Measurements from ENCODE around the gene RAPGEF6.

The RAPGEF6 gene

GRCh38 chr5:131677115-131677514 lies 42.1 kb upstream of the RAPGEF6 start:
- Histone ChIP-seq H3K79me2 (ENCODE audit: insufficient read depth, low read length) (no peaks in the 10 kb centered on the region), H3K36me3 (ENCODE audit: insufficient read depth, low read length) (peaks cover 76% of the 10 kb centered on the region)
- ATAC-seq (ENCODE audit: insufficient read depth, low read depth) = no peak

GRCh38 chr5:131672776-131673175 lies 37.7 kb upstream of the RAPGEF6 start:
- no peaks in the 10 kb centered on the region for H3K9me3 ChIP-seq (ENCODE audit: insufficient read depth, low read length, severe bottlenecking)
- no peaks in the 10 kb centered on the region for H4K20me1 ChIP-seq (ENCODE audit: insufficient read depth, low read length)
- no peak overlapping the region for H3K27ac ChIP-seq (ENCODE audit: low read length)
- H3K9ac ChIP-seq (ENCODE audit: low read depth, low read length) = no peak overlapping the region
- peaks cover 88% of the 10 kb centered on the region for H3K36me3 ChIP-seq (ENCODE audit: insufficient read depth, low read length)
- TF ChIP-seq EZH2 (IDR thresholded peaks at IDR 0.05; ENCODE audit: borderline replicate concordance, low read depth, low read length, severe bottlenecking) = no peak
- TF ChIP-seq CTCF (IDR thresholded peaks at IDR 0.05; ENCODE audit: borderline replicate concordance, extremely low read depth, low read length, poor library complexity, severe bottlenecking) = no peak
- H3K27me3 ChIP-seq (ENCODE audit: insufficient read depth, low read length, poor library complexity) = no peaks in the 10 kb centered on the region
- H3K4me2 ChIP-seq (ENCODE audit: insufficient read depth, low read length) = no peak overlapping the region
- H2AFZ ChIP-seq (ENCODE audit: low read depth, low read length) = no peak overlapping the region
- H3K4me1 ChIP-seq (ENCODE audit: insufficient read depth, low read length) = no peaks in the 10 kb centered on the region
- no peak for ATAC-seq (ENCODE audit: insufficient read depth, low read depth)
- no peak for DNase-seq
- no peaks in the 10 kb centered on the region for H3K79me2 ChIP-seq (ENCODE audit: insufficient read depth, low read length)
- no peak overlapping the region for H3K4me3 ChIP-seq (ENCODE audit: low read depth in 1 of 2, low read length in 2 of 2)

More at GRCh38 chr5:131677115-131677514, 42.1 kb upstream of the RAPGEF6 start:
- Histone ChIP-seq H3K9ac (ENCODE audit: low read depth, low read length) (no peak overlapping the region), H3K4me1 (ENCODE audit: insufficient read depth, low read length) (no peaks in the 10 kb centered on the region), H2AFZ (ENCODE audit: low read depth, low read length) (no peak overlapping the region), H3K27ac (ENCODE audit: low read length) (no peak overlapping the region), H4K20me1 (ENCODE audit: insufficient read depth, low read length) (no peaks in the 10 kb centered on the region), H3K9me3 (ENCODE audit: insufficient read depth, low read length, severe bottlenecking) (no peaks in the 10 kb centered on the region), H3K27me3 (ENCODE audit: insufficient read depth, low read length, poor library complexity) (no peaks in the 10 kb centered on the region), H3K4me3 (ENCODE audit: low read depth in 1 of 2, low read length in 2 of 2) (no peak overlapping the region), H3K4me2 (ENCODE audit: insufficient read depth, low read length) (no peak overlapping the region)
- DNase-seq = no peak
- TF ChIP-seq EZH2 (IDR thresholded peaks at IDR 0.05; ENCODE audit: borderline replicate concordance, low read depth, low read length, severe bottlenecking) = no peak
- no peak for TF ChIP-seq CTCF (IDR thresholded peaks at IDR 0.05; ENCODE audit: borderline replicate concordance, extremely low read depth, low read length, poor library complexity, severe bottlenecking)

- Histone ChIP-seq H3K4me1 (ENCODE audit: insufficient read depth, low read length) (no peaks in the 10 kb centered on the region), H3K27ac (ENCODE audit: low read length) (no peak overlapping the region; the same call in 1 of the 2 replicates), H3K9ac (ENCODE audit: low read depth, low read length) (no peak overlapping the region), H3K9me3 (ENCODE audit: insufficient read depth, low read length, severe bottlenecking) (no peaks in the 10 kb centered on the region), H3K27me3 (ENCODE audit: insufficient read depth, low read length, poor library complexity) (no peaks in the 10 kb centered on the region), H3K79me2 (ENCODE audit: insufficient read depth, low read length) (no peaks in the 10 kb centered on the region), H4K20me1 (ENCODE audit: insufficient read depth, low read length) (no peaks in the 10 kb centered on the region), H3K4me3 (ENCODE audit: low read depth in 1 of 2, low read length in 2 of 2) (no peak overlapping the region), H3K4me2 (ENCODE audit: insufficient read depth, low read length) (no peak overlapping the region), H3K36me3 (ENCODE audit: insufficient read depth, low read length) (peaks cover 86% of the 10 kb centered on the region), H2AFZ (ENCODE audit: low read depth, low read length) (no peak overlapping the region)
- ATAC-seq (ENCODE audit: insufficient read depth, low read depth) (no peak), DNase-seq (no peak)
- TF ChIP-seq EZH2 (IDR thresholded peaks at IDR 0.05; ENCODE audit: borderline replicate concordance, low read depth, low read length, severe bottlenecking) (no peak), CTCF (IDR thresholded peaks at IDR 0.05; ENCODE audit: borderline replicate concordance, extremely low read depth, low read length, poor library complexity, severe bottlenecking) (no peak)
Observed at GRCh38 chr5:131671994-131672655, 37.1 kb upstream of the RAPGEF6 start.

Measured in DND-41 (cell line).